OCI-M1 (cell line): ENCODE results near the gene RXRA.

Experiments used
- DNase-seq: peaks from one replicate; lab custom pipeline; 2025; lab: John Stamatoyannopoulos, UW

RXRA gene

GRCh38 chr9:134452728-134453127 is 126.5 kb downstream of the RXRA start:
- no peak for DNase-seq

DNA sequence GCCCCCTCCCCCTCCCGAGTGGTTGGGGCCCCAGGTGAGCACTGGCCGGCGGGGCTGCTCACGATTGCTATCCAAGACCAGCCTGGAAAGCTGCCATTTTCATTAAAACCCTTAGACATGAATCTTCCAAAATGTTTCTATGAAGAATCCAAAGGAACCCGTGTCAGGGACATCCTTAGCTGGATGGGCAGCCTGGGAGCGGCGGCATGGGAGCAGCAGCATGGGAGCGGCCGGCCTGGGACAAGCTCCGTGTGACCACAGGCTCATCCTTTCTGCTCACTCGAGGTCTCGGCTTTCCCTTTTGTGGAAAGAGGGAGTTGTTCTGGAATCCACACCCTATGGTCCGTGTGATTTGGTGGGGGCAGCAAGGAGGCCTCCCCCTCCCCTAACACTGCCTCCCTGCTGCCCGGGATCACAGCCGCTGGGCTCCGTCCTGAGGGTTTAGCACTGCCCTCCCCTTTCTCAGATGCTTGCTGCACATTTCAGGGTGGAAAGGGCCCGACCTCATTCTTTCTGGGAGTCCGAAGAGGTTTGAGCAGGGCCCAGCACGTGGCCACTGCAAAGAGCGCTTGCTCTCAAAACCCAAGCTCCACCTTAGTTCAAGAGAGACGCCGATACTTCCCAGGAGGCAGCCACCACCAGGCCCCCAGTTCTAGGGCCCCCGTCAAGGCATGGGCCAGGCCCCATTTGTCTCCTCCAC is 127.7 kb downstream of the RXRA start:
- DNase-seq = no peak

DNA sequence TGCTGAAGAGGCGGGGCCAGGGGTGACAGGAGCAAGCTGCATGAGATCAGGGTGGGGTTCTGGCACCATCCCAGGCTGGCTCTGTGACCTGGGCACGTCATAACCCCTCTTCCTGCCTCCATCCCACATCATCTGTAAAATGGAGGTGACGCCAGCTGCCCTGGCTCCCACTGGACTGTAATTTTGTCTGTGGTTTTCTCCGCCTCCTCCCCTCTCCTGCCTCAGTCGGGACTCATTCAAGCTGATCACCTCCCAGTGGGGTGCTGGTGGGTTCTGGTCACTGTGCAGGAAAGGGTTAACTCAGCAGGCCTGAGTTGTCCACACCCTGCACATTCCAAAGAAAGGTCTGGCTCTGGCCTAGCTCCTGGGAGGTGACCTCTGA is 128.2 kb downstream of the RXRA start:
- no peak for DNase-seq

- DNase-seq = no peak
Observed at GRCh38 chr9:134455021-134455471, 128.8 kb downstream of the RXRA start.

DNA sequence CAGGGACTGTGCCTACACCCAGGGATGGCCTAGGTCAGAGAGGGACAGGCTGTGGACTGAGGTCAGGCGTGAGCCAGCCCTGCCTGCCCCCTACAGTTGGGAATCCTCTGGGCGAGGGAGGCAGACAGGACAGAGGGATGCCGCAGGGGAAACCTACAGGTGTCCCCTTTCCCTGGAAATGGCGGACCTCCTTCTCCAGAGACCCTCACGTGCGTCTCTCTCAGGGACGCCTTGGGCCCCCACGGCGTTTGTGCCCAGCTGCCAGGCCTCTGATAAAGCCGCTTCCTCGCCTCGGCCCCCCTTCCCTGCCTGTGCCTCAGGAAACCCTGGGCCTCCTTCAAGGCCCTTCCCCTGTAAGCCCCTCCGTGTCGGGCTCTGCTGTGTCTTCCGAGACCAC is 129.3 kb downstream of the RXRA start:
- no peak for DNase-seq

DNA sequence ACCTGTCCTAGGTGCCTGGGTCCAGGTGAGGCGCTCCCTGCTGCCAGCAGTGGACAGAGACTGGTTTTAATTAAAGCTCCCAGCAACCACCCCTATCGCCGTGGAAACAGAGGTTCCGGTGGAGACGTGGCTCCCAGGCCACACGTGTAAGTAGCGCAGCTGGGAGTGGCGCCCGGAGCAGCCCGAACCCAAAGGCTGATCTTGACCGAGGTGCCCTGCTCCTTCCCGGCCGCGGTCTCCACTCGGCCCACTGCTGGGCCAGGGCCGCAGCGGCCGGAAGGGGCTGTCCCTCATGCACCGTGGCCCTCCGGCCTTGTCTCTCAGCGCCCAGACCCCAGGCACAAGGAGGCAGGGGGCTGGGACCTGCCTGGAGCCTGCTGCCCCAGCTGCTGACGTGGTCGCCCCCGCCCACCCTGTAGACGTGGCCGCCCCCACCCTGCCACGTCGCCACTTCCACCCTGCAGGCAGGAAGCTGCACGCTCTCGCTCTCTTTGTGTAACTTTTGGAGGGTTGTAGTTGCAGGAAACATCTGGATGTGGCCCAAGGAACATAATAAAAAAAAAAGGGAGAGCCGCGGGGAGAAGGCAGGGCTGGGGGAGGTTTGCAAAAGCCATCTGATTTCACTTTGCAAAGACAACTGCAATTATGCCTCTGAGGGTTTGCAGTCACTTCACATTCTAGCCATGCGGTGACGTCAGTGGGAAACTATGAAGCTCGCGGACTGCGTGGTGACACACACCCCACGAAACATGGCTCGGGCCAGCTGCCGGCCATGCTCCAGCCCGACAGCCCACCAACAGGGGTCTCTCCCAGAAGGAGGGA is 129.9 kb downstream of the RXRA start:
- DNase-seq = no peak

- DNase-seq = no peak
Observed at GRCh38 chr9:134456756-134457305, 130.6 kb downstream of the RXRA start.

- no peak for DNase-seq
Observed at GRCh38 chr9:134457321-134458206, 131.3 kb downstream of the RXRA start.

- no peak for DNase-seq
Observed at GRCh38 chr9:134458207-134459108, 132.2 kb downstream of the RXRA start.

- DNase-seq = peak; percentile 57
Observed at GRCh38 chr9:134459164-134459563, 132.9 kb downstream of the RXRA start.

DNA sequence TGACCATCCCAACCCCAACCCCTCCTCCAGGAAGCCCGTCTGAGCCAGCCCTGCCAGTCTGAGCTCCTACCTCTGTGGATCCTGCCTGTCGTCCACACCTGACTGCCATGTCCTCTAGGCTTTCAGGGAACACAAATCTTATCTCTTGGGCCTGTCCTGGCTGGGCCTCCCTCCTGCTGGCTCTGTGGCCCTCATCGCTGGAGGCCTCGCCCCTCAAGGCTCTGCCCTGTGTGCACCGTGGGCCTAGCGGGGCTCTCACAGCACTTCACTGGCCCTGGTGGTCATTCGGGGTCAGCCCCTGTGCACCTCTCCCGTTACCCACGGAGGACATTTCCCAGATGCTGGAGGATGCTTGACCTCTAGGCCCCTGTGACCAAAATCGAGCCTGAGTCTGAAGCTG is 133.3 kb downstream of the RXRA start:
- no peak for DNase-seq

- DNase-seq = no peak
Observed at GRCh38 chr9:134460206-134460605, 134.0 kb downstream of the RXRA start.

DNA sequence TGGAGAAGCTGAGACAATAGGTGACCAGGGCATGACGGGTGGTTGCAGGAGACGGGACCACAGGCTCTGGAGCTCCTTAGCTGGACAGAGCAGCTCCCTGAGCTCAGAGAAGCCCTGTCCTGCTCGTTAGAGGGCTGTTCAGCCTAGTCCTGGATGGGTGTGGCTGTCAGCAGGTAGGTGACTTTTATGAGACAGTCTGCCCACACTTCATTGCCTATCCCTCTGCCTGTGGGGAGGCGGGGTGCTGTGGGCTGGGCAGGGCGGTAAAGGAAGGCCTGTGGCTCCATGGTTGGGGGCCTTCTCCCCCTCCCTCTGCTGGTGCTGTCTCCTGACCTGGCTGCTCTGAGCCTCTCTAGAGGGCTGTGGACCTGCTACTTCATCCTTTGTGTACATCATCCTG is 134.6 kb downstream of the RXRA start:
- no peak for DNase-seq

GRCh38 chr9:134461426-134461982 is 135.2 kb downstream of the RXRA start:
- DNase-seq = no peak

- no peak for DNase-seq
Observed at GRCh38 chr9:134462318-134462717, 136.1 kb downstream of the RXRA start.

- no peak for DNase-seq
Observed at GRCh38 chr9:134463280-134463679, 137.0 kb downstream of the RXRA start.

DNA sequence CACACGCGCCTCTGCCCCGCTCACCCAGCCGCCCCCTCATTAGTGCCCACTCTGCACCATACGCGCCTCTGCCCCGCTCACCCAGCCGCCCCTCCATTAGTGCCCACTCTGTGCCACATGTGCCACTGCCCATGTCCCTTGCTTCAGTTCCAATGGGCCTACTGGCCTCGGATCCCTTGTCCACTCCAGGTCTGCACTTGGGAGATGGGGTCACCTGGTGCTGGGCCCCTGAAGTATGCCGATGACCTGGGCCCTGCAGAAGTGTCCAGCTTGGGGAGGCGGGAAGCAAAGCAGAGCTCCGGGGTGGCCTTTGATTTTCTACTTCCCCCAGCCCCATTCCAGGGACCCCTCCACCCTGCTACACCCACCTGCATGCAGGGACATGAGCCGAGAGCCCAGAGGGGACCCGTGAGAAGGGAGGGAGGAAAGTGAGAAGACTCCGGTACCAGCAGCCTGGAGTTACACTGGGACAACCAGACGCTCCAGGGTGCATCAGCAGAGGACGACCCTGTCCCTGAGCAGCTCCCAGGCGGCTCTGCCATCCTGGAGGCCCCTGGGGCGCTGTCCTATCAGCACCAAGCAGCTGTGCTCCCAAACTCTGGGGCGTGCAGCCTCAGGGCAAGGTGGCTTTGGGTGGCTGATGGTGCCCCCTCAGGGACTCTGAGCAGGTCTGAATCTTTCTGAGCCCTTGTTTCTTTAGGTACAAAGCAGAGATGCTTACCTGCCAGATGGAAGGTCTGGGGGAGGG is 140.8 kb downstream of the RXRA start:
- DNase-seq = no peak

DNA sequence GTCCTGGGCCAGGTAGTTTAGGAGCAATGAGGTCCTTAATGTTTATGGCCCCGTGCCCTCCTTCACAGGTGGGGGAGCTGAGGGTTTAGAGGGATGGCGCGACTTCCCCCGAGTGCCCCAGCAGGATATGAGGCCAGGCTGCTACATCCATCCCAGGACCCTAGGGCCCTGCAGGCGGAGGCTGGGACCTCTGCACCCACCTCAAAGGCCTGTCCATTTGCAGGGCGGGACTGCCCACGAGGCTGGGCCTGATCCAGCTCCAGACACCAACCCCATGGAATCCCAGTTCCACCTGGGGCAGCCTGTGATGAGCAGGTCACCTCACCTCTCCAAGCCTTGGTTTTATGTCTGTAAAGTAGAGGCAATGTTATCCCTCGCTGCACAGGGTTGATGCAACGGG is 142.1 kb downstream of the RXRA start:
- no peak for DNase-seq

- no peak for DNase-seq
Observed at GRCh38 chr9:134469041-134469875, 143.0 kb downstream of the RXRA start.
